NK-92 treated with Interleukin-12 subunit alpha and Interleukin-12 subunit beta, amount 100 ng/mL, for 24 hours (cell line): ENCODE results near the gene GRHPR.
"Not testable (repeated sequence)": the region's sequence is repeated elsewhere in the genome, so short reads cannot be mapped to it uniquely, and the experiment has no call there.

ENCODE experiments used
- DNase-seq: peaks from one replicate; lab custom pipeline; 2025; lab: John Stamatoyannopoulos, UW

The GRHPR gene

DNA sequence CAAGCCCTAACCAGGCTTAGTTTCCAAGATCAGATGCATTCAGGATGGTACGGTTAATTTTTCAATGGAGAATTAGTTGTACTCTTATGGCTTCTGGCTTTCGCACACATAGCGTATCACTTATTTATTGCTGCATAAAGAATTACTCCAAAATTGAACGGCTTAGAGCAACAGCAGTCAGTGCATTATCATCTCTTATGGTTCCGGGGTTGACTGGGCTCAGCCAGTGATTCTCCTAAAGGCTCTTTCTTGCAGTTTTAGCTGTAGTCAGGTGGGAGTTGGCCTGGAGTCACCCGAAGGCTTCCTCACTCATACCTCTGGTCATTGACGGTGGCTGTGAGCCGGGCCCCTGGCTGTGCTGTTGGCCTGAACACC, 595 bp upstream of the GRHPR start:
- no peak for DNase-seq

DNA sequence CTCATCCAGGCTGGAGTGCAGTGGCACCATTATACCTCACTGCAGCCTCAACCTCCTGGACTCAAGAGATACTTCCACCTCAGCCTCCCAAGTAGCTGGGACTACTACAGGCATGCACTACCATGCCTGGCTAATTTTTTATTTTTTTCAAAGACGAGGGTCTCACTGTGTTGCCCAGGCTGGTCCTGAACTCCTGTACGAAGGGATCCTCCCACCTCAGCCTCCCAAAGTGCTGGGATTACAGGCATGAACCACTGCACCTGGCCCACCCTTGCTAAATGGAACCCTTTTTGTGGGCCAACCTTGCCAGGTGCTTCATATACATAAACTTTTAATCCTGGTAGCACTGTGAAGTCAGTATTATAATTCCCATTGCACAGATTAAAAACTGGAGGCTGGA, 1.0 kb downstream of the GRHPR start:
- DNase-seq: no peak

DNA sequence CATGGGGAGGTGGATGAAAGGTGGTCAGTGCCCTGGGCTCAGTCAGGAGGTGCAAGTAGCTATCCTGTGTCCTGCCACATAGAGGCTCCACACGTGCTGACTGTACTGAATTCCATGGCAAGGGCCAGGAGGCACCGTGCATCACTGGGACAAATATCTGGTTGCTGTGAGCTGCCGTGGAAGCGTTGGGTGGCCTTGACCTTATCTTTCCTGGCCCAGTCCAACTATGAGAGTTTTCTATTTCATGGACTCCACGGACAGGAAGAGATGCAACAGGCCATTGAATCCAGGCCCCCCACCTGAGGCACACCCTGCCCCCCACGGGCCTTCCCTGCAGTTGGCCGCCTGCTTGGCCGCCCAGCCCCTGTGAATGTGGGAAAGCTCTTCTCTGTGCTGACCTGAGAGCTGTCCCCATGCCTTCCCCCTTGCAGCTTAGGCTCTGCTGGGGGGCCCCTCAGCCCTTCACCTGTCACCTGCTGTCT, 1.7 kb downstream of the GRHPR start:
- no peak for DNase-seq

DNA sequence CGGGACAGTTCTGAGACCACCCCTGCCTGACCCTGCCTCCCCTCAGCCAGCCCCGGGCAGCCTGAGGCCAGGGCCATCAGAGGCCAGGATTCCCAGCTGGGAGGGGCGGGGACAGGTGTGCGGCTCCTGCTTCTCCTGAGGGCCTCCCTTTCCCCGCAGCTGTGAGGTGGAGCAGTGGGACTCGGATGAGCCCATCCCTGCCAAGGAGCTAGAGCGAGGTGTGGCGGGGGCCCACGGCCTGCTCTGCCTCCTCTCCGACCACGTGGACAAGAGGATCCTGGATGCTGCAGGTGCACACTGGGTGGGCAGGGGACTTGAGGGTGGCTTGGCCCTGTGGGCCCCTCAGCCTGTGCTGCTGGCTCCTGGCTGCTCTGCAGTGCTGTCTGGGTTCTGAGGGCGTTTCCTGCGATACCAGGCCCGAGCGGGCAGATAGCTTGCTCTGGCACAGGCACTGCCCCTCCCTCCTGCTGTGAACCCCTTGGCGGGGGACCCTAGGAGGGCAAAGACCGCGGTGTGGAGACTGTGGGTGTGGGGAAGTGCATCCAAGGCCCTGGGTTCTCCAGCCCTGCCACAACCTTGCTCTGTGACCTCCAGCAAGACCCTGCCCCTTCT, 2.3 kb downstream of the GRHPR start:
- DNase-seq: no peak

DNA sequence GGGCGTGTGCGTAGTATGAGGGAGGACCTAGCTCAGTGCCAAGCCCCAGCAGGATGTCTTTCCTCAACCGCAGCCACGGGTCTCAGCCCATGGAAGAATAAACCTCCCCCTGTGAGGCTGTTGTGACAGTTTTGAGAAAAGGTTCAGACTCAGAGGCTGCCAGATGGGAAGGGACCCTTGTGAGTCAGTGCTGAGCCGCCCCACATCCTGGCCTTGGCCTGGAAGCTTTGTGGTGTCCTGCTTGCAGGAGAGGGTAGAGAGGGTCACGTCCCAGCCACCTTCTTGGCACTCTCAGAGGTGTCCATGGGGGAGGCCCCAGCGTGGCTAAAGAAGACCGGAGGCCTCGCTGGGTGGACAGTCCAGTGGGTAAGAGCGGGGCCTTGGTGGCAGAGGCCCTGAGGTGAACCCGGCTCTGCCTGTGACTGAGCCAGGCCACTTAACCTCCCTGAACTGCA, 2.8 kb downstream of the GRHPR start:
- no peak for DNase-seq

DNA sequence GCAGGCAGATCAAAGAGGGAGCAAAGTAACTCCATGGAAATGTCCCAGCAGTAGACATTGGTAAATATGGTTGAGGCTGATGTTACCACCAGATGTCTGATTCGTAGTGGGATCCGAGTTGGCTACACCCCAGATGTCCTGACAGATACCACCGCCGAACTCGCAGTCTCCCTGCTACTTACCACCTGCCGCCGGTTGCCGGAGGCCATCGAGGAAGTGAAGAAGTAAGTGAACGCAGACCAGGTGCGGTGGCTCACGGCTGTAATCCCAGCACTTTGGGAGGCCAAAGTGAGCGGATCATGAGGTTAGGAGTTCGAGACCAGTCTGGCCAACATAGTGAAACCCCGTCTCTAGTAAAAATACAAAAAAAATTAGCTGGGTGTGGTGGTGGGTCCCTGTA, 3.9 kb downstream of the GRHPR start:
- not testable (repeated sequence) for DNase-seq

DNA sequence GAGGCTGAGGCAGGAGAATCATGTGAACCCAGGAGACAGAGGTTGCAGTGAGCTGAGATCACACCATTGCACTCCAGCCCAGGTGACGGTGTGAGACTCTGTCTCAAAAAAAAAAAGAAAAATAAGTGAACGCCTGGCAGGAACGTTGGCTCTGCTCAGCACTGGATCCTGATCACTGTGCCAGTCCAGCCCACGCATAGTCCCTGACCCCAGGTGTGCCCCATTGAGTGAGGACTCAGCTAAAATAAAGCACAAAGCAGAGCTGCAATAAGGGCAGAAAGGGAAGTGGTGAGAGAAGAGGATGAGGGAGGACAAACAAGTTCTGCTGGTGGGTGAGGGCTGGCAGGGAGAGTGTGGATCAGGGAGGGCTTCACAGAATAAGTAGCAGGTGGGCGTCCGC, 4.3 kb downstream of the GRHPR start:
- DNase-seq: no peak

DNA sequence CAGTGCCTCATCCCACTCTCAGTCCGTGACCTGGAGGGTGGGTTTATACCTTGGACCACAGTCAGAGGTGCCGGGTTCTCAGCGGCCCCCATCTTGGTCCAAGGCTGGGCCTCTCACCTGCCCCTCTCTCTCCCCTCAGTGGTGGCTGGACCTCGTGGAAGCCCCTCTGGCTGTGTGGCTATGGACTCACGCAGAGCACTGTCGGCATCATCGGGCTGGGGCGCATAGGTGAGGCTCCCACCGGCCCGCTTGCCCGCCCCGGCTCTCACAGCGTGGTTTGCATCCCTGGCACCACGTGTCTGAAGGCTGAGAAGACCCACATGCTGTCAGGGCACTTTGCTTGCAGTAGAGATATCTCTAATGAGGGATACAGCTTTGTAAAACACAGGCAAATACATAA, 5.8 kb downstream of the GRHPR start:
- no peak for DNase-seq

DNA sequence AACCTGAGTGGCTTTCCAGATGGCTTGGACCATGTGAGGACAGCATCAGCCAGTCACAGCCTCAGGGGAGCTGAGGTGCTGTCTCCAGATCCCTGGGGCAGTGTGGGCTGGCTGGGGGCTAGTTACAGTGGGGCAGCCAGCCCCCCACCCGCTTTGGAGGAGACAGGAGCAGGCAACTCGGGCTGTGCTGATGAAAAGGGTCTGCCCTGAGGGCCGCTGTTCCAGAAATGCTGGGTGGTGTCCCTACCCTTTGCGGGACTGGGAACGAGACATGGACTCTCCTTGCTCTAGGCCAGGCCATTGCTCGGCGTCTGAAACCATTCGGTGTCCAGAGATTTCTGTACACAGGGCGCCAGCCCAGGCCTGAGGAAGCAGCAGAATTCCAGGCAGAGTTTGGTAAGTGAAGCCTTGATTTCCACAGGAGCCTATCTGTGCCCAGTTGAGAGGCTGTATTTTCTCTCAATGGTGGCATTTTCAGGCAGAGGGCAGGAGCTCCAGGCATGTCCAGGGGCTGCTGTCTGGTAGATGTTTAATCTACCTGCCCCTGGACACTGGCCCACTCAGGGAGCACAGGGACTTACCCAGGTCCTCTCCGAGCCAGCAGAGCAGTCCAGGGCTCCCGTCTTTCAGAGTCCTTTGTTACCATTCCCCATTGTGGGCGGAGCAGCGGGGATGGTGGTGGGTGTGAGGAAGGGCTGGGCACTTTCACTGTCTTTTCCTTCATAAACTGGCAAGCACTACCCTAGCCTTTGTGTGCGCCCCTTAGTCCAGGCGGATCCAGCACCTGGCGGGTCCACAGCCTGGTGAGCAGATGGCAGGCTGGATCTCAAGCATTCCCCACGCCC, 7.2 kb downstream of the GRHPR start:
- no peak for DNase-seq

DNA sequence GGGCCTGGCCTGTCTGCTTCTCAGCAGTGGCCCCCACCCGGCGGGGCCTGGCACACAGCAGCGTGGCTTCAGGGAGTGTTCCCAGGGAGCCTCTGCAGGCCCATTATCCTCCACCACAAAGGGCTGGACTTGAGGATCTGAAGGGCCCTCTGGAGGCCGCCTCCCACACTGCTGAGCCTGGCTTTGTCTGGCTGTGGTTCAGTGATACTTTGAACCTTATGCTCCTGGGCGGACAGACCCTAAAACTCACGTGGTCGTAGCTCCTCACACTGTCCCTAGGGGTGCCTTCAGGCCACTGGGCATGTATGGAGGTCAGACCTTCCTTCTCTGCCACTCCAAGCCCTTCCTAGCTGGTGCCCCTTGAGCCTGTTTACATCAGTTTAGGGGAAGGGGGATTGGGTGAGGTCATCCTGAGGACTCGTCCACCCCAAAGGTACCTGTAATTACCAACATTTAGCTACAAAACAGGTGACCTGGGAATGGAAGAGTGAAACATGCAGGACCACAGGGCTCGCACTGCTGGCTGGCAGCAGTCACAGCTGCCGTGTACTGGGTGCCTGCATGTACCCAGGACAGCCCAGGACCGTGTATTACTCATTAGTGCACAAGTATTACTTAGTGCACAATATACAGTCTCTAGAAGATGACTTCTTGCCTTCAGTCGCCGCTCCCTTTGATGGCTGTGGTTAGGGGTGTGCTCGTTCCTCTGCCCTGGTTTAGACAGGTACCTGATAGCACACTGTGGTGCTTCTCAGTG, 8.5 kb downstream of the GRHPR start:
- no peak for DNase-seq

DNA sequence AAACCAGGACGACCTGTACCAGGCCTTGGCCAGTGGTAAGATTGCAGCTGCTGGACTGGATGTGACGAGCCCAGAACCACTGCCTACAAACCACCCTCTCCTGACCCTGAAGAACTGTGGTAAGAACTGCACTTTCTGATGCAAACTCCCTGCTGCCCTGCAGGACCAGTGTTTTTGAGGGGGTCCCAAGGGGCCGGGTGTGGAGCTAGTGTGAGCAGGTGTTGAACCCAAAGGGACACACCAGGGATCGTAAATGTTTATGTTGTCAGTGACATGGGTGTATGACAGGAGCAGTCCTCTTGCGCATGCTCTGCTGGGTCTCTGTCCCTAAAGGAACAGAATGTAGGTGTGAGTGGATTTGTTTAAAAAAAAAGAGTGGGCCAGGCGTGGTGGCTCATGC, 9.5 kb downstream of the GRHPR start:
- no peak for DNase-seq

DNA sequence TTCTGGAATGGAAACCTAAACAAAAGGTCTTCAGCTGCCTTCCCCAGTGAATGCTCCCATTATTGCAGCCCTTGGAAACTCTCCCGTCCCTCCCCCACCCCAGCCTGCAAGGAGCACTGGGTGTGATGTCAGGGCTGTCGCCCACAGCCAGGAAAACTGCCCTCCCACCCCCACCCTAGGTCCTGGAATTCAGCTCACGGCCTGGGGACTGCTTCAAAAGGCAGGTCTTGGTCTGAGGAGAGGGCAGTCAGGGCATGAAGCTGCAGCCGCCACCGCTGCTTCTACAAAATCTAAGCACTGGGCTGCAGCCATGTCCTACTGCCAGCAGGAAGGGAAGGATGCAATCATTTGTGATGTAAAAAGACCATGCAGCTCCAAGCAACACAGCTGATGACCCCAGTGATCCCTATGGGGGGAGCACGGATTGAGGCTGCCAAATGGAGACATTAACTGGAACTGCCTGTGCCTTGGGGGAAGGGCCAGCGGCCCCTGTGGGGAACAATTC, 11.4 kb downstream of the GRHPR start:
- DNase-seq: no peak

DNA sequence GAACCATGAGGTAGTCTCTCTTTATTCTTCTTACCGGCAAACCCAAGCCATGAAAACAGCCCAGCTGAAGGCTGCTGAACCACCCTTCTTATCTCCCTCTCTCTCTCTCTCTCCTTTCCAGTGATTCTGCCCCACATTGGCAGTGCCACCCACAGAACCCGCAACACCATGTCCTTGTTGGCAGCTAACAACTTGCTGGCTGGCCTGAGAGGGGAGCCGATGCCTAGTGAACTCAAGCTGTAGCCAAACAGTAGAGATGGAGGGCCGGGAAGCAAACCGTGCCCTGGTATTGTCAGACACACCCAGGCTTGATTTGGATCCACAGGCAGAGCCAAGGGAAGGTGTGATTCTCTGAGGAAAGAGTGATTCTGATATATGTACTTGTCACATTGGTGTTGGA, 14.0 kb downstream of the GRHPR start:
- no peak for DNase-seq

DNA sequence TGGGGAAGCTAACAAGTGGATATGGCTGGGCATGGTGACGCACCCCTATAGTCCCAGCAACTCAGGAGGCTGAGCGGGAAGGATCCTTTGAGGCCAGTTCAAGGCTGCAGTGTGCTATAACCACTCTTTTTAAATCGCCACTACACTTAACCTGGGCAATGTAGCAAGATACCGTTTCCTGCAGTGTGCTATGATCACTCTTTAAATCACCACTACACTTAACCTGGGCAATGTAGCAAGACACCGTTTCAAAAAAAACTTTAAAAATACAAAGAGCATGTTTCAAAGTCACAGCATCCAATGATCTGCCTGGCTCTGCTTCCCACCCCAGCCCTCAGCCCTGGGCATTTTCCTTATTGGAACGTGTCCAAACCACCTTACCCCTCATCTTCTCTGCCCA, 14.5 kb downstream of the GRHPR start:
- DNase-seq: no peak

DNA sequence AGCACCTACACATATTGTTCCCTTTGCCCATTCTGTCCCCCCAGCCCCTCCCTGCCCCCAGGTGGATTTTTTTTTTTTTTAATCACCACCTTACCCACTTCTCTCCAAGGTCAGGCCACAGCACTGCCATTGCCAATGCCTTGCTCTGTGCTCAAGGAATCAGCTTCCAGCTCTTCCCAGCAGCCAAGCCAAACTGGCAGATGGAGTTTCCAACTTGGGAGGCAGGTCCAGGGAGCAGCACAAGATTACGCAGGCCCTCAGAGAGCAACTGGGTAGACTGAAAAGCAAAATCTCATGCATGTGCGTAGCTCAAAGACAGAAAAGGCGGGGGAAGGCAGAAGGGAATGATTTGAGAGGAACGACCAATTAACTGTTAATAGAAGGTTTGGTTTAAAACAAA, 15.1 kb downstream of the GRHPR start:
- no peak for DNase-seq

DNA sequence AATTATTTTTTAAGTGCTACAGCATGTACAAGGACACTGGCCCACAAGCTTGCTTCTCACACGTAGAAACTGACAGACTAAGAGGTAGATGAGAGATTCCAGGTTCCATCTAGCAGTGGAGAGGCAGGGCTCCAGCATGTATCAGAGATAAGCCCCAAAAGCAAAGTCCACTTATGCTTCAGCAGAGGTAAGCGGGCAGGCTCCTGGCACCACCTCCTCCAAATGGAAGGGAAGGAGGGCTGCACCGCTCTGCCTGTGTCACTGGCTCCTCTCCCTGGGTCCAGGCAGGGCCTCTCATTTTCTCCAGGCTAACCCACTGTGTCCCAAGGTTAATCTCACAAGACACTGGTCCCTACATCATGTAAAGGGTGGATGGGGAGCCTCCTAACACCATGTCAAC, 15.9 kb downstream of the GRHPR start:
- DNase-seq: no peak

DNA sequence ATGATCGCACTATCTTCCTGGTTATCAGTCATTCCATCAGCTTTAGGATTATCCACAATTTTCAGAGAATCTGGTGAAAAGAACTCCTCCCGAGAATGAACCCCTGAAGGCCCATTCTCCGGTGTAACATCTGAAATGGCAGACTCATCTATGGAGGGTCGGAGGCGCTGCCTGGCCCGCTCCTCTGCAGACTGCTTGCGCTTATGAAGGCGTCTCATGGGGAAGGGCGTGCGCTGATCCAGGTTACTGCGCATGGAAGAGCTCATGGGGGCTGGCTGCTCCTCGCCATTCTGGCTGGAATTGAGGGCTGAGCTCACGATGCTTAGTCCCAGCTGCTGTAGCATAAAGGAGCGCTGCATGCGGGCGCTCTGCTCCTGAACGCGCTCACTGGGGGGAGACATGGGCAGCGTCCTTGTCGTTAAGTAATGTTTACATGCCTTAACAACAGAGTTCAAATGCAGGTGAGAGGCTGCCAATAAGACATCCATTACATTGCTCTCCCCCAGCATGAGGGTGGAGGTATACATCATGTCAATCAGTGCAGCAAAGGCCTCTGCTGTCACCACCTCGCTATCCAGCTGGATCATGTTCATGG, 19.4 kb downstream of the GRHPR start:
- DNase-seq: no peak

DNA sequence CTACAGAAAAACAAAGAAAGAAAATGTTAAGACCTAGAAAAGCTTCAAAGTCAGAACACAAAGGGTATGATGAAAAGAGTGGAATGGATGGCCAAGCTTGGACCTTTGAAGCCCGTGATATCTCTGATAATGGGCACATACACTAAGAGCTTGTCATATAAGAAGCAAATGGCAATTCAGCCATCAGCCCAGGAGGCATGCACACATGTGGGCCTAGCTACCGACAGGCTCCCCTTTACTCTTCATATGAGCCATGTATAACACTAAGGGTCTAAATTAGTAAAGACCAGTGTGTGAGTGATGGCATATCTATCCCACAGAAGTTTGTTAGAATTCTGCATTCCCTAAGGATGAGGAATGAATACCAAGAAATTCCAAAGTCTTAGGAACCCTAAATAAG, 20.1 kb downstream of the GRHPR start:
- DNase-seq: no peak

DNA sequence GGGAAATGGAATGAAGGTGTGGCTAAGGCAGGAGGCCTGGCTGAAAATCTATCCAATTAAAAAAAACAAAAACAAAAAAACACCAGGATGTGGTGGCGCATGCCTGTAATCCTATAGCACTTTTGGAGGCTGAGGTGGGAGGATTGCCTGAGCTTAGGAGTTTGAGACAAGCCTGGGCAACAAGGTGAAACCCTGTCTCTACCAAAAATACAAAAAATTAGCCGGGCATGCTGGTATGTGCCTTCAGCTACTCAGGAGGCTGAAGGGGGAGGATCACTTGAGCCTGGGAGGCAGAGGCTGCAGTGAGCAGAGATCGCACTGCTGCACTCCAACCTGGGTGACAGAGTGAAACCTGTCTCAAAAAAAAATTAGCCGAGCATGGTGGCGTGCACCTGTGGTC, 21.1 kb downstream of the GRHPR start:
- no peak for DNase-seq

DNA sequence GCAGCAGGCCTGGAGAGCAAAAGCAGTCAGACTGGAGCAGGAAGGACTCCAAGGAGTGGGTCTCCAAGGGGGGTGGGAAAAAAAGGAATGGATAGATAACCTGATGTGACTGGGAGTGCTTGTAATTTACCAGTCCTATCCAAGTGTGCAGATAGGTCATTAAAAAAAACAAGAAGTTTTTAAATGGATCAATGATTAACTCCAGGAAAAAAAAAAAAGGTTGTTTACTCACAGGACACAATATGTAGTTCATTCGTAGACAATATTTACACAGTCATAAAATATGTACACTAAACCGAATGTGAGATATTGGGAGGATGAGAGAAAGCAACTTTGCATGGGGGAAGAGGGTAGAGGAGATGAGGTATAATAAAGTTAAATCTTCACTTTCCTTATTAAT, 22.4 kb downstream of the GRHPR start:
- no peak for DNase-seq

DNA sequence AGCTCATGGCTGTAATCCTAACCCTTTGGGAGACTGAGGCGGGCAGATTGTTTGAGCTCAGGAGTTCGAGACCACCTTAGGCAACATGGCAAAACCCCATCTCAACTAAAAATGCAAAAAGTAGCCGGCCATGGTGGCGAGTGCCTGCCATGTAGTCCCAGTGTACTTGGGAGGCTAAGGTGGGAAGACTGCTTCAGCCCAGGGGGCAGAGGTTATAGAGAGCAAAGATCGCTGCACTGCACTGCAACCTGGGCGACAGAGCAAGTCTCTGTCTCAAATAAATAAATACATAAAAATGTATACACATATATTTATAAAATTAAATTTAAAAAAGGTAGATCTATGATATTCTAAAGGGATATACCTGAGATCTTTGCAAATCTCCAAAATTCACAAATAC, 23.3 kb downstream of the GRHPR start:
- no peak for DNase-seq

DNA sequence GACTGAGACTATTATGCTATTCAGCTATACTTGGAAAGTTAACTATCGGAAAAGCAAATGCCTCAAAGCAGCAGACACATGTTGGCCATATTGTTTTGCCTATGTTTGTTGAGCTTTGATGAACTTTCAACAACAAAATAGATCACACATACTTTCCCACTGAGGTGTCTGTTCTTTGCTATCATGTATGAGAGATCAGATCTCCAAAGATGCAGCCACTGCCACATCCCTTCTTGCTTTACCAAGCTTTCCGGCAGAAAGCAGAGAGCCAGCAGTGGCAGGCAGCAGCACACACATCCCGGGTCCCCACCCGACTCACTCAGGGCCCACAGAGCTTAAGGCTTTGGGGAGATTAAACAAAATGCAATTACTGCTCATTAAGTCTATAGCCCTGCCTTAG, 23.9 kb downstream of the GRHPR start:
- DNase-seq: no peak
